ENCODE data around the gene ZGLP1. TPM values are rescaled to one million over a fixed set of nuclear protein-coding genes. Genes with fewer than 3 reads are reported as not detected.
A peak's percentile ranks its signal among the peaks of the same experiment; 100 is the strongest.

Gene ZGLP1
- total and polyA plus RNA-seq, 4 experiments from 2014 or later: 0.32 to 7.7 (median 7.1) TPM; not detected in 1

DNA sequence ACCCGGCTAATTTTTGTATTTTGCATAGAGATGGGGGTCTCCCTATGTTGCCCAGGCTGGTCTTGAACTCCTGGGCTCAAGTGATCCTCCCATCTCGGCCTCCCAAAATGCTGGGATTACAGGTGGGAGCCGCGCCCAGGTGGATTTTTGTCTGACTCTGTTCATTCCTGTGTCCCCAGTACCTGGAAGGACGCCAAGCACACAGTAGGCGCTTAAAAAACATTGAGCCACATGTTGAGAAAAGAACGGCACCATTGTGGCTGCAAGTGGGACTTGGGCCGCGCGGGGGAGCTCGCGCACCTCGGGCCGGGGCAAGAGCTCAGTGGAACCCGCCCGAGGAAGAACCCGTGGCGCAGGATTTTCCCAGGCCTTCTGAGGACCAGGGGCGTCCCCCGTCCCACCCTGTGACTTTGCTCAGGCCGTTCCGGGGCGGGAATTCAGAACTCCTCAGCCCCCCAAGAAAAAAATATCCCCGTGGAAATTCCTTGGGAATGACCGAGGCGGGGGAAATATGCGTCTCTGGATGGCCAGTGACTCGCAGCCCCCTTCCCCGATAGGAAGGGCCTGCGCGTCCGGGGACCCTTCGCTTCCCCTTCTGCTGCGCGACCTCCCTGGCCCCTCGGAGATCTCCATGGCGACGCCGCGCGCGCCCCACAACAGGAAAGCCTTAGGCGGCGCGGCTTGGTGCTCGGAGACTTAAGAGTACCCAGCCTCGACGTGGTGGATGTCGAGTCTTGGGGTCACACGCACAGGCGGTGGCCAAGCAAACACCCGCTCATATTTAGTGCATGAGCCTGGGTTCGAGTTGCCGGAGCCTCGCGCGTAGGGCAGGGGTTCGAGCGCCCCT, 40.1 kb downstream of the ZGLP1 start:
- POLR2A ChIA-PET (ENCODE audit: partially characterized antibody): interaction anchor here (0.8 to 4.7 kb wide), 17 partner anchors 10 to 163 kb away, joined by 3 to 111 read pairs (median 9); partner anchors contain the start of genes CDC37, DNMT1, ICAM4 and ICAM5
- intact Hi-C loops (cut with micrococcal nuclease): loop anchor here (1.0 to 2.0 kb wide), 4 partner anchors 19 to 120 kb away; partner anchors contain the start of genes ICAM5 and TYK2
- DNase-seq: peak; percentile 81 to 87 (median 85)

DNA sequence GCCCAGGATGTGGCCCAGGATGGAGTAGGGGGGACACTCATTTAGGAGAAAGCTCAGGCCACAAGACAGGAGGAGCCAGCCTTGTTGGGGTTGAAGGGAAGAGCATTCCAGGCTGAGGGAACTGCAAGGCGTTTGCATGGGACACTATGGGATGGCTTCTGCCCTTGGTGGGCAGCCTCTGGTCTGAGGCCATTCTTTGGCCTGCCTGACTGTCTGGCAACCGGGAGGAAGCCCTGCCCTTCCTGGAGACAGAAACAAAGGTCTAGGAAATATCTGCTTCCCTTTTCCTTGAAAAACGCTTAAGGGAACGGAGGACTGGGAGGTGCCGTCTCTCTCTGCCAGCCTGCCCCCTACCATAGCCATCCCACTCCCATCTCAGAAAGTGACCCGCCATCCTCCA, 41.5 kb downstream of the ZGLP1 start:
- ChIA-PET POLR2A (ENCODE audit: partially characterized antibody) (interaction anchor here (4.2 to 4.7 kb wide), 2 partner anchors 9 to 120 kb away, joined by 36 to 73 read pairs; no protein-coding TSS in a partner anchor), CTCF (ENCODE audit: partially characterized antibody) (interaction anchor here (1.6 to 9.8 kb wide), 6 partner anchors 8 to 167 kb away, joined by 4 to 235 read pairs (median 34); partner anchors contain the start of gene ICAM5)
- peaks cover 0 to 5% of the 10 kb centered on the region in 2 donors for H3K36me3 Mint-ChIP-seq
- Histone ChIP-seq H3K4me3 (ENCODE audit: low read length in 2 of 2) (no peak overlapping the region), H3K4me1 (ENCODE audit: insufficient read depth, low read length) (peaks cover 34% of the 10 kb centered on the region), H3K9me3 (ENCODE audit: control insufficient read depth in 1 of 2, low read length in 2 of 2) (no peaks in the 10 kb centered on the region), H3K27ac (ENCODE audit: low read depth, low read length) (no peak overlapping the region), H3K36me3 (ENCODE audit: insufficient read depth, low read length) (no peaks in the 10 kb centered on the region), H3K27me3 (ENCODE audit: insufficient read depth, low read length) (no peaks in the 10 kb centered on the region)
- no peaks in the 10 kb centered on the region for H3K27me3 Mint-ChIP-seq
- DNase-seq: no peak
- H3K27ac Mint-ChIP-seq: peak overlapping the region in 2 of 7 donors; percentile 24 to 73
- H3K4me1 Mint-ChIP-seq: peaks cover 7 to 36% (median 22%) of the 10 kb centered on the region in 4 donors
- intact Hi-C loops (cut with micrococcal nuclease): no loop called here
- peak overlapping the region in 1 of 8 donors; percentile 52 for H3K4me3 Mint-ChIP-seq
- H3K9me3 Mint-ChIP-seq: no peaks in the 10 kb centered on the region

More for the DNA sequence above, 40.1 kb downstream of the ZGLP1 start:
- Mint-ChIP-seq H3K27me3 (no peaks in the 10 kb centered on the region), H3K27ac (peak overlapping the region; percentile 91 to 96 (median 95)), H3K9me3 (no peaks in the 10 kb centered on the region), H3K36me3 (peaks cover 0 to 9% of the 10 kb centered on the region in 2 donors), H3K4me3 (peak overlapping the region; percentile 81 to 91 (median 86)), H3K4me1 (peaks cover 9 to 42% (median 24%) of the 10 kb centered on the region in 4 donors)
- CTCF ChIA-PET (ENCODE audit: partially characterized antibody): interaction anchor here (0.8 to 9.8 kb wide), 25 partner anchors 9 to 167 kb away, joined by 3 to 235 read pairs (median 5); partner anchors contain the start of genes CDC37, ICAM5 and TYK2
- Histone ChIP-seq H3K4me1 (ENCODE audit: insufficient read depth, low read length) (peaks cover 34% of the 10 kb centered on the region), H3K27ac (ENCODE audit: low read depth, low read length) (peak overlapping the region; percentile 88), H3K4me3 (ENCODE audit: low read length in 2 of 2) (peak overlapping the region; percentile 47 to 82), H3K27me3 (ENCODE audit: insufficient read depth, low read length) (no peaks in the 10 kb centered on the region), H3K36me3 (ENCODE audit: insufficient read depth, low read length) (no peaks in the 10 kb centered on the region), H3K9me3 (ENCODE audit: control insufficient read depth in 1 of 2, low read length in 2 of 2) (no peaks in the 10 kb centered on the region)

GRCh38 chr19:10266706-10267105, 42.9 kb downstream of the ZGLP1 start:
- POLR2A ChIA-PET (ENCODE audit: partially characterized antibody): no interaction called here
- Mint-ChIP-seq H3K27ac (peak overlapping the region in 1 of 7 donors; percentile 38), H3K4me3 (no peak overlapping the region), H3K36me3 (peaks cover 0 to 4% of the 10 kb centered on the region in 2 donors), H3K4me1 (peaks cover 2 to 27% (median 14%) of the 10 kb centered on the region in 4 donors), H3K27me3 (no peaks in the 10 kb centered on the region), H3K9me3 (no peaks in the 10 kb centered on the region)
- DNase-seq: no peak
- H3K4me3 ChIP-seq (ENCODE audit: low read length in 2 of 2): no peak overlapping the region
- H3K36me3 ChIP-seq (ENCODE audit: insufficient read depth, low read length): no peaks in the 10 kb centered on the region
- no peaks in the 10 kb centered on the region for H3K27me3 ChIP-seq (ENCODE audit: insufficient read depth, low read length)
- no peaks in the 10 kb centered on the region for H3K9me3 ChIP-seq (ENCODE audit: control insufficient read depth in 1 of 2, low read length in 2 of 2)
- peaks cover 22% of the 10 kb centered on the region for H3K4me1 ChIP-seq (ENCODE audit: insufficient read depth, low read length)
- H3K27ac ChIP-seq (ENCODE audit: low read depth, low read length): no peak overlapping the region
- CTCF ChIA-PET (ENCODE audit: partially characterized antibody): interaction anchor here (0.6 to 9.8 kb wide), 7 partner anchors 22 to 433 kb away, joined by 3 to 235 read pairs (median 4); partner anchors contain the start of gene ICAM5
- intact Hi-C loops (cut with micrococcal nuclease): no loop called here

DNA sequence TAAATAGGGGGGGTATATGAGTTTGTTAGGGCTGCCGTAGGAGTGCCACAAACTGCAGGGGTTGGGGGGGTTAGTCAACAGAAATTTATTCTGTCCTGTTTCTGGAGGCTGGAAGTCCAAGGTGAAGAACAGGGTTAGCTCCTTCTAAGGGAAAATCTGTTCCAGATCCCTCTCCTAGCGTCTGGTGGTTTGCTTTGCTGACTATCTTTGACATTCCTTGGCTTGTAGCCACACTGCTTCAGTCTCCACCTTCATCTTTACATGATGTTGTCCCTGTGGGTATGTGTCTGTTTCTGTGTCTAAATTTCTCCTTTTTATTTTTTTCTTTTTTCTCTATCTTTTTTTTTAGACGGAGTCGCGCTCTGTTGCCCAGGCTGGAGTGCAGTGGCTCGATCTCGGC, 46.8 kb downstream of the ZGLP1 start:
- POLR2A ChIA-PET (ENCODE audit: partially characterized antibody): no interaction called here
- Mint-ChIP-seq H3K27me3 (no peaks in the 10 kb centered on the region), H3K36me3 (peaks cover under 1 to 13% of the 10 kb centered on the region in 2 donors), H3K27ac (peak overlapping the region in 1 of 7 donors; percentile 29), H3K4me1 (peaks cover 3 to 14% (median 5%) of the 10 kb centered on the region in 4 donors), H3K9me3 (no peaks in the 10 kb centered on the region), H3K4me3 (no peak overlapping the region)
- Histone ChIP-seq H3K27me3 (ENCODE audit: insufficient read depth, low read length) (no peaks in the 10 kb centered on the region), H3K4me3 (ENCODE audit: low read length in 2 of 2) (no peak overlapping the region), H3K36me3 (ENCODE audit: insufficient read depth, low read length) (peaks cover 11% of the 10 kb centered on the region), H3K9me3 (ENCODE audit: control insufficient read depth in 1 of 2, low read length in 2 of 2) (no peaks in the 10 kb centered on the region), H3K27ac (ENCODE audit: low read depth, low read length) (no peak overlapping the region), H3K4me1 (ENCODE audit: insufficient read depth, low read length) (peaks cover 20% of the 10 kb centered on the region)
- DNase-seq: no peak
- CTCF ChIA-PET (ENCODE audit: partially characterized antibody): interaction anchor here (1.1 to 9.8 kb wide), 3 partner anchors 67 to 125 kb away, joined by 3 to 235 read pairs (median 80); no protein-coding TSS in a partner anchor
- intact Hi-C loops (cut with micrococcal nuclease): no loop called here

- H3K27me3 Mint-ChIP-seq: no peaks in the 10 kb centered on the region
- CTCF ChIA-PET (ENCODE audit: partially characterized antibody): interaction anchor here (0.8 to 4.8 kb wide), 14 partner anchors 10 to 328 kb away, joined by 3 to 80 read pairs (median 12); partner anchors contain the start of genes ICAM1 and TYK2
- H3K36me3 Mint-ChIP-seq: peaks cover 18 to 34% of the 10 kb centered on the region in 2 donors
- no peak overlapping the region for H3K4me3 Mint-ChIP-seq
- peaks cover 5 to 17% (median 8%) of the 10 kb centered on the region in 4 donors for H3K4me1 Mint-ChIP-seq
- POLR2A ChIA-PET (ENCODE audit: partially characterized antibody): interaction anchor here (1.5 to 3.6 kb wide), 6 partner anchors 8 to 132 kb away, joined by 4 to 36 read pairs (median 10); partner anchors contain the start of genes ICAM1, ICAM5, MRPL4 and TYK2
- H3K27ac ChIP-seq (ENCODE audit: low read depth, low read length): peak overlapping the region; percentile 16
- H3K9me3 Mint-ChIP-seq: no peaks in the 10 kb centered on the region
- H3K36me3 ChIP-seq (ENCODE audit: insufficient read depth, low read length): peaks cover 26% of the 10 kb centered on the region
- H3K4me3 ChIP-seq (ENCODE audit: low read length in 2 of 2): no peak overlapping the region
- intact Hi-C loops (cut with micrococcal nuclease): no loop called here
- H3K9me3 ChIP-seq (ENCODE audit: control insufficient read depth in 1 of 2, low read length in 2 of 2): no peaks in the 10 kb centered on the region
- H3K4me1 ChIP-seq (ENCODE audit: insufficient read depth, low read length): peaks cover 20% of the 10 kb centered on the region
- DNase-seq: peak in 1 of 5 donors; percentile 67
- H3K27me3 ChIP-seq (ENCODE audit: insufficient read depth, low read length): no peaks in the 10 kb centered on the region
- peak overlapping the region; percentile 36 to 87 (median 57) for H3K27ac Mint-ChIP-seq
These were observed 49.5 kb downstream of the ZGLP1 start for GRCh38 chr19:10260141-10260584.

- Mint-ChIP-seq H3K27ac (peak overlapping the region in 4 of 7 donors; percentile 17 to 76 (median 54)), H3K4me3 (peak overlapping the region in 1 of 8 donors; percentile 68), H3K36me3 (peaks cover 21 to 42% of the 10 kb centered on the region in 2 donors), H3K4me1 (peaks cover 5 to 17% (median 8%) of the 10 kb centered on the region in 4 donors), H3K9me3 (no peaks in the 10 kb centered on the region), H3K27me3 (no peaks in the 10 kb centered on the region)
- intact Hi-C loops (cut with micrococcal nuclease): loop anchor here (1.0 kb wide), 1 partner anchor 130 kb away; no protein-coding TSS in a partner anchor
- DNase-seq: peak; percentile 82 to 94 (median 86)
- Histone ChIP-seq H3K4me3 (ENCODE audit: low read length in 2 of 2) (no peak overlapping the region), H3K36me3 (ENCODE audit: insufficient read depth, low read length) (peaks cover 33% of the 10 kb centered on the region), H3K27me3 (ENCODE audit: insufficient read depth, low read length) (no peaks in the 10 kb centered on the region), H3K4me1 (ENCODE audit: insufficient read depth, low read length) (peaks cover 20% of the 10 kb centered on the region), H3K27ac (ENCODE audit: low read depth, low read length) (peak overlapping the region; percentile 16), H3K9me3 (ENCODE audit: control insufficient read depth in 1 of 2, low read length in 2 of 2) (no peaks in the 10 kb centered on the region)
- ChIA-PET POLR2A (ENCODE audit: partially characterized antibody) (interaction anchor here (0.7 to 3.6 kb wide), 13 partner anchors 7 to 436 kb away, joined by 3 to 36 read pairs (median 5); partner anchors contain the start of genes ICAM1, ICAM5, MRPL4 and TYK2), CTCF (ENCODE audit: partially characterized antibody) (interaction anchor here (0.6 to 4.8 kb wide), 35 partner anchors 9 to 328 kb away, joined by 3 to 80 read pairs (median 4); partner anchors contain the start of genes FDX2, ICAM1, ICAM4 and ICAM5)
These were observed 50.3 kb downstream of the ZGLP1 start for GRCh38 chr19:10259162-10259905.
